Activated CD8-positive, alpha-beta T cell treated with anti-CD3 and anti-CD28 coated beads, Interleukin-2, amount 10 ng/mL, durations not matched to agents 7 days and 5 days (primary cell): Measurements from ENCODE around the gene ARID4A. TPM values are rescaled to one million over a fixed set of nuclear protein-coding genes. Genes with fewer than 3 reads are reported as not detected.
"Not testable (repeated sequence)": the region's sequence is repeated elsewhere in the genome, so short reads cannot be mapped to it uniquely, and the experiment has no call there.

Source experiments
- ATAC-seq: fragments of 150-1000 bp; cut with Tn5 transposase; one replicate; pipeline ENCODE4 v1.10.0; 2021; ENCODE audit warnings: moderate library complexity
- CTCF ChIA-PET: fragments of 350-600 bp; sonication (Branson Sonifier 250); formaldehyde crosslinking; loops from one replicate; lab custom pipeline; 2021; ENCODE audit warnings: antibody characterized with exemption; lab: Charles Lee
- POLR2A ChIA-PET: fragments of 350-600 bp; sonication (Branson Sonifier 250); formaldehyde crosslinking; loops from one replicate; lab custom pipeline; 2021; ENCODE audit warnings: antibody characterized with exemption; lab: Charles Lee
- DNase-seq: peaks from one replicate; pipeline ENCODE4 v3.0.0-alpha.2; 2020
- H3K27ac Mint-ChIP-seq: one replicate; pipeline ENCODE4 v1.8.0; 2021; ENCODE audit warnings: mild to moderate bottlenecking, mixed read lengths
- H3K27me3 Mint-ChIP-seq: one replicate; pipeline ENCODE4 v1.8.0; 2021; ENCODE audit warnings: low read depth, mixed read lengths
- H3K36me3 Mint-ChIP-seq: one replicate; pipeline ENCODE4 v1.8.0; 2021; ENCODE audit warnings: low read depth, mixed read lengths
- H3K4me1 Mint-ChIP-seq: one replicate; pipeline ENCODE4 v1.8.0; 2021; ENCODE audit warnings: low read depth, mixed read lengths
- H3K4me3 Mint-ChIP-seq: one replicate; pipeline ENCODE4 v1.8.0; 2021; ENCODE audit warnings: mild to moderate bottlenecking, mixed read lengths
- H3K9me3 Mint-ChIP-seq: one replicate; pipeline ENCODE4 v1.8.0; 2022; ENCODE audit warnings: mixed read lengths; ENCODE audit not compliant: insufficient read depth
- total RNA-seq, 2 experiments: library from RNA; stranded (reverse); gene quantifications; one replicate each; pipeline ENCODE4 v1.2.3, GENCODE V29; 2021

ARID4A gene, protein sequence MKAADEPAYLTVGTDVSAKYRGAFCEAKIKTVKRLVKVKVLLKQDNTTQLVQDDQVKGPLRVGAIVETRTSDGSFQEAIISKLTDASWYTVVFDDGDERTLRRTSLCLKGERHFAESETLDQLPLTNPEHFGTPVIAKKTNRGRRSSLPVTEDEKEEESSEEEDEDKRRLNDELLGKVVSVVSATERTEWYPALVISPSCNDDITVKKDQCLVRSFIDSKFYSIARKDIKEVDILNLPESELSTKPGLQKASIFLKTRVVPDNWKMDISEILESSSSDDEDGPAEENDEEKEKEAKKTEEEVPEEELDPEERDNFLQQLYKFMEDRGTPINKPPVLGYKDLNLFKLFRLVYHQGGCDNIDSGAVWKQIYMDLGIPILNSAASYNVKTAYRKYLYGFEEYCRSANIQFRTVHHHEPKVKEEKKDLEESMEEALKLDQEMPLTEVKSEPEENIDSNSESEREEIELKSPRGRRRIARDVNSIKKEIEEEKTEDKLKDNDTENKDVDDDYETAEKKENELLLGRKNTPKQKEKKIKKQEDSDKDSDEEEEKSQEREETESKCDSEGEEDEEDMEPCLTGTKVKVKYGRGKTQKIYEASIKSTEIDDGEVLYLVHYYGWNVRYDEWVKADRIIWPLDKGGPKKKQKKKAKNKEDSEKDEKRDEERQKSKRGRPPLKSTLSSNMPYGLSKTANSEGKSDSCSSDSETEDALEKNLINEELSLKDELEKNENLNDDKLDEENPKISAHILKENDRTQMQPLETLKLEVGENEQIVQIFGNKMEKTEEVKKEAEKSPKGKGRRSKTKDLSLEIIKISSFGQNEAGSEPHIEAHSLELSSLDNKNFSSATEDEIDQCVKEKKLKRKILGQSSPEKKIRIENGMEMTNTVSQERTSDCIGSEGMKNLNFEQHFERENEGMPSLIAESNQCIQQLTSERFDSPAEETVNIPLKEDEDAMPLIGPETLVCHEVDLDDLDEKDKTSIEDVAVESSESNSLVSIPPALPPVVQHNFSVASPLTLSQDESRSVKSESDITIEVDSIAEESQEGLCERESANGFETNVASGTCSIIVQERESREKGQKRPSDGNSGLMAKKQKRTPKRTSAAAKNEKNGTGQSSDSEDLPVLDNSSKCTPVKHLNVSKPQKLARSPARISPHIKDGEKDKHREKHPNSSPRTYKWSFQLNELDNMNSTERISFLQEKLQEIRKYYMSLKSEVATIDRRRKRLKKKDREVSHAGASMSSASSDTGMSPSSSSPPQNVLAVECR
- total RNA-seq, result 10 to 100 TPM; 27.0 to 28.0 TPM

DNA sequence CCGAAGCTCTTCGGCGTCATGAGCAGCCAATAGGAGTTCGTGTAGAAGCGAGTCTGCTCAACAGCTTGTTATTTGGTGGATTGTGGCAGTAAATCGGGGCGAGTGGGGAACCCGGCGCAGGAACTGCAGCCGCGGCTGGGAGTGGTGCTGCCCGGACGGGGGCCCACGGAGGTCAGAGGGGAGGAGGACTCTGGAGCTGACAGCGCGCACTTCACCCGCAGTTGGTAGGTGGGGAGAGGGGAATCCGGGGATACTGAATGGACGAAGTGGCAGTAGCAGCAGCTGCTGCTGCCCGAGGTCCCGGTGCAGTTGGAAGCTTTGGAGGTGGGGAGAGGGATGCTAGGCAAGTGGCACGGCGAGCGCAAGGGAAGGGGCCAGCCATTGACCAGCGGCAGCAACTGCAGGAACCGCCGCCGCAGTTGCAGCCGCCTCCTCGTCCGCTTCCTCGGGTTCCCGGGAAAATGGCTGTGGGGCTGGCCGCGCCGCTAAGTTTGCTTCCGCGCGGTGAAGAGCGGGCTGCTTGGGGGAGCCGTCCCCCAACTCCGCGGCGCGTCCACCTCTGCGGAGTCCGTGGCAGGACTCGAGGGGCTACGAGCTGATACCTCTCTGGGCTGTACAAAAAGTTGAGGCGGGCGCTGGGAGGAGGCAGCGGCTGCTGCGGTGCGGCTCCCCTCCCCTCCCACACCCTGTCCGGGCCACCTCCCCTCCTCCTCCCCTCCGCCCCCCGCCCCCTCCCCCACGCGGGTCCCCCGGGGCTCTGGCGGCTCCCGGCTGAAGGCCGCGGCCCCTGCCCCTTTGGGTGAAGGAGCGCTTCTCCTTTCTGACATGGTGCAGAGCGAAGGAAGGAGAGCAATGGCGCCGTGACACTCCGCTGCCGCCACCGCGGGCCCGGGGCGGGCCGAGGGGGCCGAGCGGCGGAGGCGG lies at the start of gene ARID4A:
TSS of gene ARID4A (plus strand) at position 79 of the 924 bp plus-strand sequence. CDS start 1,300 bp downstream, outside the sequence.
- Mint-ChIP-seq H3K36me3 (peaks cover 46% of the 10 kb centered on the region), H3K4me3 (peak within 1 kb of the TSS; percentile 92), H3K27me3 (no peaks in the 10 kb centered on the region), H3K4me1 (peaks cover 24% of the 10 kb centered on the region), H3K27ac (no peak within 1 kb of the TSS), H3K9me3 (no peaks in the 10 kb centered on the region)
- POLR2A ChIA-PET, result interaction anchor here (0.6 to 4.7 kb wide), 39 partner anchors 9 to 1950 kb away, joined by 3 to 47 read pairs (median 5); partner anchors contain the start of genes ACTR10, KIAA0586, PPM1A and PSMA3
- ATAC-seq (peak; percentile 13), DNase-seq (peak; percentile 52)
- CTCF ChIA-PET, result interaction anchor here (0.7 to 1.8 kb wide), 13 partner anchors 9 to 129 kb away, joined by 3 to 8 read pairs (median 3); partner anchors contain the start of genes KIAA0586, PSMA3, TIMM9 and TOMM20L

DNA sequence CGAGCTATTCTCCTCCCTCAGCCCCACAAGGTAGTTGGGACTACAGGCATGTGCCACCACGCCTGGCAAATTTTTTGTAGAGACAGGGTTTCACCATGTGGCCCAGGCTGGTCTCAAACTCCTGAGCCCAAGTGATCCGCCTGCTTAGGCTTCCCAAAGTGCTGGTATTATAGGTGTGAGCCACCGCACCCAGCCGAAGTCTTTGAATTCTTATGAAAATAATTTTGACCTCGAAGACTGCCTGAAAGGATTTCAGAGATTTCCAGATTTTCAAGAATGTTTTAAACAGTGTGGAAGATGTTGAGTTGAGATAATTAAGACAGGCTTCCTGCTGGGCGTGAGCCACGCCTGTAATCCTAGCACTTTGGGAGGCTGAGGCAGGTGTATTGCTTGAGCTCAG lies 48.7 kb upstream of the ARID4A start:
- CTCF ChIA-PET, result no interaction called here

DNA sequence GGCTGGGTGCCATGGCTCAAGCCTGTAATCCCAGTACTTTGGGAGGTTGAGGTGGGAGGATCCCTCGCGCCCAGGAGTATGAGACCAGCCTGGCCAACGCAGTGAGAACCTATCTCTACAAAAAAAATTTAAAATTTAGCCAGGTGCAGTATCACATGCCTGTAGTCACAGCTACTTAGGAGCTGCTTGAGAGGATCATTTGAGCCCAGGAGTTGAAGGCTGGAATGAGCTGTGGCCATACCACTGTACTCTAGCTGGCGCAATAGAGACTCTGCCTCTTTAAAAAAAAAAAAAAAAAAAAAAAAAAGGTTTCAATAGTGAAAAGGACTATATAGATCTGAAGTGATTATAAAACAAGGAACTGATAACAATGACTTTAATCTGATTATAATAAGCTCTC lies 40.2 kb upstream of the ARID4A start:
- POLR2A ChIA-PET, result interaction anchor here (1.2 to 2.4 kb wide), 3 partner anchors 9 to 40 kb away, joined by 3 to 8 read pairs (median 4); partner anchors contain the start of gene ARID4A
- Mint-ChIP-seq H3K27ac (no peak overlapping the region), H3K36me3 (peaks cover 50% of the 10 kb centered on the region), H3K4me1 (peaks cover 21% of the 10 kb centered on the region), H3K27me3 (no peaks in the 10 kb centered on the region), H3K9me3 (no peaks in the 10 kb centered on the region), H3K4me3 (no peak overlapping the region)
- ATAC-seq, result no peak
- no peak for DNase-seq
- CTCF ChIA-PET, result interaction anchor here (1.0 to 1.1 kb wide), 3 partner anchors 8 to 12 kb away, joined by 3 to 5 read pairs (median 4); no protein-coding TSS in a partner anchor

More for the DNA sequence above, 48.7 kb upstream of the ARID4A start:
- Mint-ChIP-seq H3K36me3 (peaks cover 55% of the 10 kb centered on the region), H3K27ac (no peak overlapping the region), H3K4me1 (peaks cover 36% of the 10 kb centered on the region), H3K9me3 (no peaks in the 10 kb centered on the region), H3K27me3 (no peaks in the 10 kb centered on the region), H3K4me3 (no peak overlapping the region)
- POLR2A ChIA-PET, result no interaction called here
- DNase-seq, result no peak
- no peak for ATAC-seq

DNA sequence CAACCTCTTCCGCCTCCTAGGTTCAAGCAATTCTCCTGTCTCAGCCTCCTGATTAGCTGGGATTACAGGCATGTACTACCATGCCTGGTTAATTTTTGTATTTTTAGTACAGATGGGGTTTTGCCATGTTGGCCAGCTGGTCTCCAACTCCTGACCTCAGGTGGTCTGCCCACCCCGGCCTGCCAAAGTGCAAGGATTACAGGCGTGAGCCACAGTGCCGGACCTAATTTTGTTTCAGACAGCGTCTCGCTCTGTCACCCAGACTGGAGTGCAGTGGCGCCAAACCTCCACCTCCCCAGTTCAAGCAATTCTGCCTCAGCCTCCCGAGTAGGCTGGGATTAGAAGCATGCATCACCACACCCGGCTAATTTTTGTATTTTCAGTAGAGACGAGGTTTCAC lies 36.4 kb upstream of the ARID4A start:
- POLR2A ChIA-PET, result interaction anchor here (0.7 to 1.2 kb wide), 2 partner anchors 10 to 112 kb away, joined by 3 read pairs; no protein-coding TSS in a partner anchor
- H3K9me3 Mint-ChIP-seq, H3K4me1 Mint-ChIP-seq, ATAC-seq, H3K27ac Mint-ChIP-seq, H3K27me3 Mint-ChIP-seq, CTCF ChIA-PET, H3K4me3 Mint-ChIP-seq, DNase-seq: not testable (repeated sequence)
- peaks cover 60% of the 10 kb centered on the region for H3K36me3 Mint-ChIP-seq

DNA sequence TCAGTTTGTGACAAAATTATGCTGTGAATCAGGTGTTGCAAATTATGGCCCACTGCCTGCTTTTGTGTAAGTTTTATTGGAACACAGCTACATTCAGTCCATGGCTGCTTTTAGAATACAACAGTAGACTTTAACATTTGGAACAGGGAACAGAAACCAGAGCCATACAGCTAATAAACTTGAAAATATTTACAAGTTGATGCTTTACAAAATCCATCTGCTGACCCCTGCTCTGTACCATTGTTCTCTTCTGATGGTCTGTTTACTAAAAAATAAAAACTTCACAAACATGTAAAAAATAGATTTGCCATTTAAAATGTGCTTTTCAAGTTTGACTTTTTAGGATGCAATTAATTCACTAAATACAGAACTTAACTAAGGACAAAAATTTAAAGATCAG lies 33.0 kb upstream of the ARID4A start:
- Mint-ChIP-seq H3K4me3 (no peak overlapping the region), H3K36me3 (peaks cover 58% of the 10 kb centered on the region), H3K27ac (peak overlapping the region; percentile 37), H3K4me1 (peaks cover 4% of the 10 kb centered on the region), H3K27me3 (no peaks in the 10 kb centered on the region), H3K9me3 (no peaks in the 10 kb centered on the region)
- no peak for DNase-seq
- CTCF ChIA-PET, result interaction anchor here (1.0 to 2.9 kb wide), 3 partner anchors 12 to 33 kb away, joined by 3 to 13 read pairs (median 5); partner anchors contain the start of gene ARID4A
- POLR2A ChIA-PET, result interaction anchor here (0.6 kb wide), 1 partner anchor 17 kb away, joined by 3 read pairs; no protein-coding TSS in a partner anchor
- no peak for ATAC-seq

DNA sequence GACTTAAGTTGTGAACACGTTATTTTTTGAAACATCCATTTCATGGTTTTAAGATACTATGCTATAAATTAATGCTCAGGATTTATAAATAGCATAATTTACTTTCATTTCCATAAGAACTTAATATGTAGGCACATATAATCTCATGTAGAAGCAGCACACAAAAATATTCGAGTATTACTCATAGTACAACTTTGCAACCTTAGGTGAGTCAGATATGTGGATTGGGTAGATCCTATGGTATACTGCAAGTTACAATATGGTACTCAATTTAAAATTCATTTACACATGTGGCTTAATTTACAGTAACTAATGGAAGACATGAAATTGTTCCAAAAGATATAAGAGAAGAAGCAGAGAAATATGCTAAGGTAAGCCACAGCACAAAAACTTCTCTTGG lies 27.7 kb upstream of the ARID4A start:
- no peak for ATAC-seq
- POLR2A ChIA-PET, result no interaction called here
- Mint-ChIP-seq H3K4me1 (peaks cover 19% of the 10 kb centered on the region), H3K27me3 (no peaks in the 10 kb centered on the region), H3K4me3 (no peak overlapping the region), H3K27ac (no peak overlapping the region), H3K36me3 (peaks cover 69% of the 10 kb centered on the region), H3K9me3 (no peaks in the 10 kb centered on the region)
- CTCF ChIA-PET, result no interaction called here
- DNase-seq, result no peak

DNA sequence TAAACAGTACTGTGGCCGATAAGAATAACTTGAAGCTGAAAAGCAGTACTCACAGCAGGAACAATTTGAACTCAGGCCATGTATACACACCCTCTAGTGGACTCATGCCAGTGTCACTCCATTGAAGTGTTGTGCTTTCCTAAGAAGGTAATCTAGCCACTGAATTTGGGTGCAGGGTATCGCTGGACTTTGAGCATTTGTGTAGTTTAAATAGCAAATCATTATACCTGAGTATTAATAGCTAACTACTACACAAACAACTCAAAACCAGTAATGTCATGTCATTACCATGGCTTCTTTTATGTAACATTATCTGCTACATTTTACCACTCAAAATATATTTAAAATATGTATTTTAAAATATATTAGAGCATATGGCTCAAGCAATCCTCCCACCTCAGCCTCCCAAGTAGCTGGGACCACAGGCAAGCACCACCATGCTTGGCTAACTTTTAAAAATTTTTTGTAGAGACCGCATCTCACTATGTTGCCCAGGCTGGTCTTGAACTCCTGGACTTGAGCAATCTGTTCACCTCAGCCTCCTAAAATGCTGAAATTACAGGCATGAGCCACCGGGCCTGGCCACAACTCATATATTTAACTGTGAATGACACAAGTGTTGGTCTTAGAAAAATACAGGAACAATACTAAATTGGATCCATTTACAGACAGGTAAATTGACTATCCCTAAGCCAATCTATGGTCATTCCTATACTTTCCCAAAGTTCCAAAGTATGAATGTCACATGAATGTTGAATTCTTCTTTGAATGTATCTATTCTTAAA lies 25.6 kb upstream of the ARID4A start:
- CTCF ChIA-PET, result interaction anchor here (1.0 to 1.6 kb wide), 3 partner anchors 9 to 40 kb away, joined by 3 to 5 read pairs (median 3); partner anchors contain the start of gene ARID4A
- no peak overlapping the region for H3K27ac Mint-ChIP-seq
- POLR2A ChIA-PET, result interaction anchor here (0.6 to 0.8 kb wide), 2 partner anchors 8 to 25 kb away, joined by 3 read pairs; partner anchors contain the start of gene ARID4A
- H3K4me3 Mint-ChIP-seq, result no peak overlapping the region
- no peak for DNase-seq
- no peak for ATAC-seq
- H3K27me3 Mint-ChIP-seq, result no peaks in the 10 kb centered on the region
- peaks cover 28% of the 10 kb centered on the region for H3K4me1 Mint-ChIP-seq
- H3K36me3 Mint-ChIP-seq, result peaks cover 73% of the 10 kb centered on the region
- no peaks in the 10 kb centered on the region for H3K9me3 Mint-ChIP-seq

DNA sequence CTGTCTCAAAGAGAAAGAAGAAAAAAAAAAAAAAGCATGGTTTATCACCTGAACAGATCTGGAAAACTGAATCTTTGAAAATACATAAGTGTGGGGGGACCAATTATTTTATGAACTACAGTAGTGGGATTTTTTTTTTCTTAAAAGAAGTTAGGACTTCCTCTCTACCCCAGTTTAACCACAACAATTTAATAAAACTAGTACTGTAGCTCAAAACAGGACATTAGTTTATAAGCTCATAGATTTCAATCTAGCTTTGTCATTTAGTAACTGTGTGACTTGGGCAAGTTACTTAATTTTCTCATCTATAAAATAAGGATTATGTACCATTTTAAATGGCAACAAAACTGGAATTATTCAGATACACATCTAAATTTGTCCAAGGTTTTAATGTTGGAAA lies 23.5 kb upstream of the ARID4A start:
- Mint-ChIP-seq H3K27me3 (no peaks in the 10 kb centered on the region), H3K4me1 (peaks cover 32% of the 10 kb centered on the region), H3K27ac (peak overlapping the region; percentile 87), H3K4me3 (peak overlapping the region; percentile 60), H3K9me3 (no peaks in the 10 kb centered on the region), H3K36me3 (peaks cover 75% of the 10 kb centered on the region)
- ATAC-seq (no peak), DNase-seq (no peak)
- POLR2A ChIA-PET, result interaction anchor here (1.1 to 3.7 kb wide), 3 partner anchors 23 to 30 kb away, joined by 3 to 21 read pairs (median 18); partner anchors contain the start of genes ARID4A and PSMA3
- CTCF ChIA-PET, result interaction anchor here (1.1 to 1.6 kb wide), 4 partner anchors 18 to 38 kb away, joined by 3 to 8 read pairs (median 4); partner anchors contain the start of gene ARID4A

DNA sequence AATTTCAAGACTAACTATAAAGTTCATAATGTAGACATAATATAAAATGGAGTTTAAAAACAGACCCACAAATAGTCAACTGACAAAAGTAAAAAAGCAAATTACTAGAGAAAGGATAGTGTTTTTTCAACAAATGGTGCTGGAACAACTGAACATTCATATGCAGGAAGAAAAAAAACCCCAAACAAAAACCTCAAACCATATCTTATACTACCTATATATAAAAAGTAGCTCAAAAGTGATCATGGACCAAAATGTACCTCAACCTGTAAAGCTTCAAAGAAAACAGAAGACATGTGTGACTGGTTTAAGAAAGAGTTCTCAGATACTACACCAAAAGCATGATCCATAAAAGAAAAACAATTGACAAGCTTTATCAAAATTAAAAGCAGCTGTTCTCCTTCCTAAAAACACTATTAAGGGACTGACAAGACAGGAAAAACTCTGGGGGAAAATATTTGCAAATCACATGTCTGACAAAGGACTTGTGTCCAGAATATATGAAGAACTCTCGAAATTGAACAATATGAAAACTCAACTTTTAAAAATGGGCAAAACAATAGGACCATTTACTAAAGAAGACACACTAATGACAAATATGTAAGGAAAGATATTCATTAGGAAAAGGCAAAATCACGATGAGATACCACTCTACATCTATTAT lies 22.7 kb upstream of the ARID4A start:
- DNase-seq, result no peak
- H3K27me3 Mint-ChIP-seq, result no peaks in the 10 kb centered on the region
- H3K4me3 Mint-ChIP-seq, result peak overlapping the region; percentile 27
- ChIA-PET POLR2A (interaction anchor here (1.1 to 3.7 kb wide), 3 partner anchors 22 to 31 kb away, joined by 3 to 21 read pairs (median 18); partner anchors contain the start of genes ARID4A and PSMA3), CTCF (interaction anchor here (0.8 to 1.6 kb wide), 6 partner anchors 12 to 37 kb away, joined by 3 to 8 read pairs (median 4); partner anchors contain the start of gene ARID4A)
- ATAC-seq, result peak; percentile 48
- H3K9me3 Mint-ChIP-seq, result no peaks in the 10 kb centered on the region
- peak overlapping the region; percentile 87 for H3K27ac Mint-ChIP-seq
- peaks cover 73% of the 10 kb centered on the region for H3K36me3 Mint-ChIP-seq
- peaks cover 38% of the 10 kb centered on the region for H3K4me1 Mint-ChIP-seq
